Endothelial cell of umbilical vein (primary cell): ENCODE measurements around the gene C14orf93. TPM values are rescaled to one million over a fixed set of nuclear protein-coding genes. Genes with fewer than 3 reads are reported as not detected.

ENCODE experiments used
- BruUV-seq: library from RNA; stranded (reverse); fragments of 400-500 nt; replicated peaks from 2 replicates; lab custom pipeline; 2021; lab: Mats Ljungman, UMichigan
- CTCF ChIA-PET: fragments of 300-600, 350-600 bp; sonication (Branson Sonifier 250); formaldehyde crosslinking; loops from one replicate; lab custom pipeline; 2021; ENCODE audit warnings: antibody characterized with exemption, inconsistent platforms; lab: Charles Lee
- POLR2A ChIA-PET: fragments of 300-600, 350-600 bp; sonication (Branson Sonifier 250); formaldehyde crosslinking; loops from one replicate; lab custom pipeline; 2021; ENCODE audit warnings: antibody characterized with exemption, inconsistent platforms; lab: Charles Lee
- DNase-seq: peaks from one replicate; pipeline ENCODE4 v3.0.0-alpha.2; 2011; ENCODE audit warnings: low read depth, low spot score
- FAIRE-seq: peaks from 2 replicates; lab custom pipeline; 2011; peaks lifted over from hg19 to GRCh38; lab: Jason Lieb, UNC
- H2AFZ ChIP-seq: 2 replicates; pipeline ENCODE4 v1.6.0; 2012; ENCODE audit warnings: low read depth, low read length, control low read depth, inconsistent platforms
- H3K27ac ChIP-seq: 2 replicates; pipeline ENCODE4 v1.5.1; 2011; ENCODE audit warnings: low read depth, mild to moderate bottlenecking, control low read depth, low read length, moderate library complexity; ENCODE audit not compliant: insufficient read depth
- H3K27me3 ChIP-seq, 2 experiments: 2 replicates each; pipeline versions ENCODE4 v1.6.0 to v1.6.1; 2011; ENCODE audit warnings: low read length in 2 of 2, mixed read lengths in 1 of 2; ENCODE audit not compliant: control insufficient read depth in 2 of 2, insufficient read depth in 2 of 2
- H3K36me3 ChIP-seq, 2 experiments: 2 replicates in 1 of 2; 3 replicates in 1 of 2; pipeline ENCODE4 v1.5.1; 2011; ENCODE audit warnings: low read length in 2 of 2, mild to moderate bottlenecking in 1 of 2, moderate library complexity in 1 of 2; ENCODE audit not compliant: control insufficient read depth in 2 of 2, insufficient read depth in 2 of 2; ENCODE audit errors: extremely low read depth in 1 of 2
- H3K4me1 ChIP-seq: 3 replicates; pipeline ENCODE4 v1.5.1; 2011; ENCODE audit warnings: mild to moderate bottlenecking, low read length; ENCODE audit not compliant: control insufficient read depth, insufficient read depth; ENCODE audit errors: extremely low read depth
- H3K4me2 ChIP-seq: 2 replicates; pipeline ENCODE4 v1.6.1; 2011; ENCODE audit warnings: low read length, control low read depth, mixed read lengths; ENCODE audit not compliant: insufficient read depth
- H3K4me3 ChIP-seq, 3 experiments: fragments of 200-600 bp in 1 of 3; sonication (generic), shearing (Covaris generic) in 1 of 3; replicated peaks in 1 of 3; 2 replicates each; pipeline ENCODE4 v1.5.1; 2011 to 2016; ENCODE audit warnings: control low read depth in 3 of 3, low read length in 3 of 3, mild to moderate bottlenecking in 2 of 3, inconsistent platforms in 1 of 3, low read depth in 1 of 3, moderate library complexity in 1 of 3; ENCODE audit not compliant: insufficient read depth in 1 of 3
- H3K79me2 ChIP-seq: 2 replicates; pipeline ENCODE4 v1.6.0; 2012; ENCODE audit warnings: low read length, inconsistent platforms; ENCODE audit not compliant: control insufficient read depth, insufficient read depth
- H3K9ac ChIP-seq: replicated peaks from 2 replicates; pipeline ENCODE3; 2011; ENCODE audit warnings: low read length, control low read depth; ENCODE audit not compliant: insufficient read depth; ENCODE audit errors: extremely low read depth
- H3K9me1 ChIP-seq: replicated peaks from 3 replicates; pipeline ENCODE4 v1.6.0; 2011; ENCODE audit warnings: mild to moderate bottlenecking, low read length; ENCODE audit not compliant: control insufficient read depth, insufficient read depth; ENCODE audit errors: extremely low read depth
- H3K9me3 ChIP-seq: replicated peaks from 2 replicates; pipeline ENCODE4 v1.5.1; 2012; ENCODE audit warnings: low read length, inconsistent platforms; ENCODE audit not compliant: control insufficient read depth, insufficient read depth
- H4K20me1 ChIP-seq: replicated peaks from 2 replicates; pipeline ENCODE3; 2011; ENCODE audit warnings: mild to moderate bottlenecking, low read length; ENCODE audit not compliant: control insufficient read depth, insufficient read depth; ENCODE audit errors: extremely low read depth
- EZH2 ChIP-seq: IDR thresholded peaks from 2 replicates; pipeline ENCODE4 v1.6.1; 2012; ENCODE audit warnings: borderline replicate concordance, low read depth, mild to moderate bottlenecking, moderate library complexity, low read length, inconsistent platforms; ENCODE audit not compliant: severe bottlenecking
- GATA2 ChIP-seq: IDR thresholded peaks from 2 replicates; pipeline ENCODE4 v1.7.0; 2011; ENCODE audit warnings: low read depth, mild to moderate bottlenecking, moderate library complexity, mixed read lengths, low read length; ENCODE audit not compliant: insufficient read length, insufficient read depth
- JUN ChIP-seq: IDR thresholded peaks from 2 replicates; pipeline ENCODE4 v1.6.1; 2011; ENCODE audit warnings: borderline replicate concordance, low read depth; ENCODE audit not compliant: insufficient read length, insufficient read depth
- MYC ChIP-seq: IDR thresholded peaks from one replicate; pipeline ENCODE4 v1.6.1; 2011; ENCODE audit warnings: mild to moderate bottlenecking, low read depth, low read length
- POLR2A ChIP-seq: IDR thresholded peaks from 2 replicates; pipeline ENCODE4 v1.6.1; 2012; ENCODE audit warnings: low read depth, mild to moderate bottlenecking, control low read depth, low read length
- dilution Hi-C: fragments of 300-500 bp; cut with MboI; formaldehyde crosslinking; loops from one replicate; pipeline ENCODE4 v1.15.0; 2019; ENCODE audit warnings: low sequenced_read_pairs; ENCODE audit not compliant: extremely low pct_ligation_motif_present
- intact Hi-C: fragments of 100-400 bp; cut with micrococcal nuclease; formaldehyde crosslinking; loops from one replicate; pipeline ENCODE4 v1.10.0; 2022
- polyA plus RNA-seq, 4 experiments: library from polyadenylated mRNA; depleted of rRNA in 3 of 4; stranded (reverse) in 3 of 4; unstranded in 1 of 4; fragments of >200 nt; gene quantifications; 2 replicates each; pipeline versions ENCODE4 v1.2.1 to v1.2.3, GENCODE V29; 2011 to 2012; ENCODE audit warnings: missing spikeins in 1 of 4
- total RNA-seq: library from RNA; stranded (reverse); gene quantifications from 2 replicates; pipeline ENCODE4 v1.2.3, GENCODE V29; 2021
- TF ChIP-seq, protein P1 (sequence below), 2 donors: IDR thresholded peaks; 1 replicate in 1 of 2; 2 replicates in 1 of 2; pipeline ENCODE4 v1.5.1; 2011; ENCODE audit warnings: low read length in 2 of 2, mild to moderate bottlenecking in 2 of 2, moderate library complexity in 2 of 2, control low read depth in 1 of 2, inconsistent platforms in 1 of 2, low read depth in 1 of 2; ENCODE audit not compliant: insufficient read depth in 1 of 2; ENCODE audit errors: extremely low read depth in 1 of 2
- TF ChIP-seq, protein P2 (sequence below): IDR thresholded peaks from 2 replicates; pipeline ENCODE4 v1.6.1; 2011; ENCODE audit not compliant: insufficient read depth, insufficient read length

Gene C14orf93
- total and polyA plus RNA-seq, 2 donors (not counting 3 experiments of a cell fraction or from before 2014, with no cell fraction given): 7.1 to 9.2 TPM

DNA sequence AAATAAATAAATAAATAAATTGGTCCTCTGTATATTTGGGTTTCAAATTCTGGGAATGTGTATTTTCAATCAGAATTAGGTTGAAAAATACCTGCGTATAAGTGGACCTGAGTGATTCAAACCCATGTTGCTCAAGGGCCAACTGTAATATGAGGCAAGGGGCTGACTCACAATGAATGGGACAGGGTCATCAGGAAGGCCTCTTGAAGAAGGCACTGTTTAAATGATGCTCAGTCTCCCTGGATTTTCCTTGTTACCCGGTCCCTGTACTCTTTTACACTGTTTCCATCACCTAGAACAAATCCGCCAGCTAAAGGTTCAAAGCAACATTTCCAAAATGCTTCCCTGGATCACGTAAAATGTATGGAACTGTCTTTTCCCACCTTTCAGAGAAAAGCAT is 21.0 kb upstream of the C14orf93 start:
- Histone ChIP-seq H4K20me1 (no peaks in the 10 kb centered on the region), H3K9me3 (no peaks in the 10 kb centered on the region), H3K79me2 (peaks cover 35% of the 10 kb centered on the region), H3K4me3 (no peak overlapping the region), H3K27me3 (no peaks in the 10 kb centered on the region), H3K4me1 (peaks cover 16% of the 10 kb centered on the region), H3K36me3 (peaks cover 11 to 18% of the 10 kb centered on the region in 2 experiments), H3K4me2 (no peak overlapping the region), H3K27ac (no peak overlapping the region), H3K9me1 (no peaks in the 10 kb centered on the region), H3K9ac (no peak overlapping the region), H2AFZ (no peak overlapping the region)
- CTCF ChIA-PET: interaction anchor here (1.4 to 4.4 kb wide), 3 partner anchors 36 to 44 kb away, joined by 4 to 23 read pairs (median 9); no protein-coding TSS in a partner anchor
- intact Hi-C loops: no loop called here
- TF ChIP-seq, protein P1, sequence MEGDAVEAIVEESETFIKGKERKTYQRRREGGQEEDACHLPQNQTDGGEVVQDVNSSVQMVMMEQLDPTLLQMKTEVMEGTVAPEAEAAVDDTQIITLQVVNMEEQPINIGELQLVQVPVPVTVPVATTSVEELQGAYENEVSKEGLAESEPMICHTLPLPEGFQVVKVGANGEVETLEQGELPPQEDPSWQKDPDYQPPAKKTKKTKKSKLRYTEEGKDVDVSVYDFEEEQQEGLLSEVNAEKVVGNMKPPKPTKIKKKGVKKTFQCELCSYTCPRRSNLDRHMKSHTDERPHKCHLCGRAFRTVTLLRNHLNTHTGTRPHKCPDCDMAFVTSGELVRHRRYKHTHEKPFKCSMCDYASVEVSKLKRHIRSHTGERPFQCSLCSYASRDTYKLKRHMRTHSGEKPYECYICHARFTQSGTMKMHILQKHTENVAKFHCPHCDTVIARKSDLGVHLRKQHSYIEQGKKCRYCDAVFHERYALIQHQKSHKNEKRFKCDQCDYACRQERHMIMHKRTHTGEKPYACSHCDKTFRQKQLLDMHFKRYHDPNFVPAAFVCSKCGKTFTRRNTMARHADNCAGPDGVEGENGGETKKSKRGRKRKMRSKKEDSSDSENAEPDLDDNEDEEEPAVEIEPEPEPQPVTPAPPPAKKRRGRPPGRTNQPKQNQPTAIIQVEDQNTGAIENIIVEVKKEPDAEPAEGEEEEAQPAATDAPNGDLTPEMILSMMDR (IDR thresholded peaks at IDR 0.05; ENCODE audit: extremely low read depth in 1 of 2, insufficient read depth in 1 of 2, low read depth in 1 of 2, low read length in 2 of 2): no peak
- TF ChIP-seq MYC: no peak
- BruUV-seq: no TSS peak
- POLR2A ChIA-PET: no interaction called here
- no peak for FAIRE-seq
- no peak for DNase-seq
- dilution Hi-C loops: no loop called here

DNA sequence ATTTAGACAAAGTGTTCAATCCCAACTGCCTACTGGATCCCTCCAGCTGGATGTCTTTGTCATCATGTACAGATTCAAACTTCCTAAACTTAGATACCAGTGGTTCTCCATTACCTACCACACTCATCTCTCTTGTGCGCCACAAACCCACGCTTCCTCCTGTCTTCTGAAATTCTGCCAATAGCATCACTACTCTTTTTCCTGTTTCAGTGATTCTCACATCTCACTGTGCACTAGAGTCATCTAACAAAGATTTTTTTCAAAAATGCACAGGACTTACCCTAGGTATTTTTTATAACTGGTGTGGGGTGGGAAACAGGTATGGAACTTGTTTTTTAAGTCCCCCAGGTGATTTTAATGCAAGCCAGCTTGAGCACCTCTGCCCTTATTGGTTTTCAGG is 18.9 kb upstream of the C14orf93 start:
- no TSS peak for BruUV-seq
- POLR2A ChIA-PET: no interaction called here
- CTCF ChIA-PET: interaction anchor here (0.8 to 3.4 kb wide), 7 partner anchors 11 to 42 kb away, joined by 3 to 12 read pairs (median 5); partner anchors contain the start of gene CDH24
- peaks cover 12% of the 10 kb centered on the region for H3K4me1 ChIP-seq
- no peaks in the 10 kb centered on the region for H3K9me3 ChIP-seq
- intact Hi-C loops: no loop called here
- peaks cover 15 to 21% of the 10 kb centered on the region in 2 experiments for H3K36me3 ChIP-seq
- no peaks in the 10 kb centered on the region for H3K9me1 ChIP-seq
- DNase-seq (no peak), FAIRE-seq (peak; percentile 26)
- dilution Hi-C loops: no loop called here
- no peak overlapping the region for H3K4me3 ChIP-seq
- TF ChIP-seq EZH2 (no peak), POLR2A (no peak), GATA2 (no peak), JUN (no peak), MYC (no peak)
- TF ChIP-seq, protein P1 (IDR thresholded peaks at IDR 0.05; ENCODE audit: extremely low read depth in 1 of 2, insufficient read depth in 1 of 2, low read depth in 1 of 2, low read length in 2 of 2): no peak
- TF ChIP-seq, protein P2, sequence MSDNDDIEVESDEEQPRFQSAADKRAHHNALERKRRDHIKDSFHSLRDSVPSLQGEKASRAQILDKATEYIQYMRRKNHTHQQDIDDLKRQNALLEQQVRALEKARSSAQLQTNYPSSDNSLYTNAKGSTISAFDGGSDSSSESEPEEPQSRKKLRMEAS: no peak
- H3K27me3 ChIP-seq: no peaks in the 10 kb centered on the region
- no peaks in the 10 kb centered on the region for H4K20me1 ChIP-seq
- H2AFZ ChIP-seq: no peak overlapping the region
- no peak overlapping the region for H3K27ac ChIP-seq
- H3K9ac ChIP-seq: no peak overlapping the region
- peaks cover 27% of the 10 kb centered on the region for H3K79me2 ChIP-seq
- H3K4me2 ChIP-seq: no peak overlapping the region
